ENCODE measurements around the gene TSC1. TPM values are rescaled to one million over a fixed set of nuclear protein-coding genes. Genes with fewer than 3 reads are reported as not detected.

The TSC1 gene
- total RNA-seq, 4 donors from 2014 or later, result 38.4 to 155 (median 81.6) TPM

GRCh38 chr9:132883349-132884294, 60.8 kb downstream of the TSC1 start:
- DNase-seq, result no peak
- no peak for TF ChIP-seq CTCF (IDR thresholded peaks at IDR 0.05)

GRCh38 chr9:132882616-132883015, 61.8 kb downstream of the TSC1 start:
- peaks cover 0 to 11% (median 3%) of the 10 kb centered on the region in 4 donors for H3K4me1 ChIP-seq
- H3K27ac ChIP-seq, result no peak overlapping the region
- H3K4me3 ChIP-seq, result no peak overlapping the region
- H3K36me3 ChIP-seq, result no peaks in the 10 kb centered on the region
- H3K9me3 ChIP-seq, result no peaks in the 10 kb centered on the region
- no peaks in the 10 kb centered on the region for H3K27me3 ChIP-seq
- no peak for DNase-seq
- TF ChIP-seq POLR2A (IDR thresholded peaks at IDR 0.05), result no peak
- TF ChIP-seq CTCF (IDR thresholded peaks at IDR 0.05), result no peak

More at GRCh38 chr9:132883349-132884294, 60.8 kb downstream of the TSC1 start:
- Histone ChIP-seq H3K27me3 (no peaks in the 10 kb centered on the region), H3K36me3 (peaks cover 0 to 3% (median 0%) of the 10 kb centered on the region in 3 donors), H3K4me1 (peaks cover 0 to 7% (median 2%) of the 10 kb centered on the region in 4 donors), H3K27ac (no peak overlapping the region), H3K9me3 (no peaks in the 10 kb centered on the region), H3K4me3 (no peak overlapping the region)

- Histone ChIP-seq H3K27me3 (no peaks in the 10 kb centered on the region), H3K36me3 (no peaks in the 10 kb centered on the region), H3K4me1 (peaks cover 0 to 14% (median 3%) of the 10 kb centered on the region in 4 donors), H3K9me3 (no peaks in the 10 kb centered on the region), H3K27ac (no peak overlapping the region), H3K4me3 (no peak overlapping the region)
- TF ChIP-seq CTCF (IDR thresholded peaks at IDR 0.05), result no peak
- no peak for TF ChIP-seq POLR2A (IDR thresholded peaks at IDR 0.05)
- DNase-seq, result no peak
Measured at GRCh38 chr9:132881826-132882225, 62.6 kb downstream of the TSC1 start.

GRCh38 chr9:132880324-132880661, 64.1 kb downstream of the TSC1 start:
- Histone ChIP-seq H3K4me1 (peaks cover 0 to 14% (median 3%) of the 10 kb centered on the region in 4 donors), H3K36me3 (no peaks in the 10 kb centered on the region), H3K27me3 (no peaks in the 10 kb centered on the region), H3K27ac (no peak overlapping the region), H3K4me3 (no peak overlapping the region), H3K9me3 (no peaks in the 10 kb centered on the region)
- DNase-seq, result no peak
- TF ChIP-seq CTCF (IDR thresholded peaks at IDR 0.05) (no peak), POLR2A (IDR thresholded peaks at IDR 0.05) (no peak)

- no peaks in the 10 kb centered on the region for H3K9me3 ChIP-seq
- peak overlapping the region in 1 of 4 donors; percentile 69 for H3K4me3 ChIP-seq
- H3K4me1 ChIP-seq, result peaks cover 0 to 14% (median 3%) of the 10 kb centered on the region in 4 donors
- H3K36me3 ChIP-seq, result no peaks in the 10 kb centered on the region
- no peak for DNase-seq
- no peaks in the 10 kb centered on the region for H3K27me3 ChIP-seq
- peak overlapping the region in 2 of 4 donors; percentile 7 to 55 for H3K27ac ChIP-seq
- TF ChIP-seq CTCF (IDR thresholded peaks at IDR 0.05), result no peak
- no peak for TF ChIP-seq POLR2A (IDR thresholded peaks at IDR 0.05)
Measured at GRCh38 chr9:132879457-132880323, 64.7 kb downstream of the TSC1 start.

All from Peyer's patch (tissue), 4 donors.